A549 (cell line): ENCODE results near the gene CAPSL. TPM values are rescaled to one million over a fixed set of nuclear protein-coding genes. Genes with fewer than 3 reads are reported as not detected.

Experiments used
- ATAC-seq, 2 experiments: fragments of 200-7000 bp in 1 of 2; fragments of >200 bp in 1 of 2; cut with Nextera tagmentation in 1 of 2; cut with Tn5 transposase in 1 of 2; 3 replicates each; pipeline versions ENCODE4 v1.8.0 to v1.9.1; 2018 to 2020; ENCODE audit warnings: mild to moderate bottlenecking in 1 of 2, moderate library complexity in 1 of 2
- CTCF ChIA-PET: fragments of 300-600 bp; sonication (Branson Sonifier 250); formaldehyde crosslinking; extraction: SDS; loops from one replicate; lab custom pipeline; 2021; ENCODE audit warnings: antibody characterized with exemption, inconsistent platforms; lab: Yijun Ruan, JAX
- POLR2A ChIA-PET: fragments of 350-600 bp; formaldehyde crosslinking; extraction: SDS; loops from one replicate; lab custom pipeline; 2021; ENCODE audit warnings: antibody characterized with exemption, inconsistent platforms; lab: Yijun Ruan, JAX
- DNase-seq, 2 experiments: peaks; one replicate each; pipeline versions ENCODE4 v3.0.0 to v3.0.0-alpha.2; 2011 to 2016; ENCODE audit warnings: low read depth in 1 of 2, low spot score in 1 of 2
- FAIRE-seq: peaks from 2 replicates; lab custom pipeline; 2011; peaks lifted over from hg19 to GRCh38; lab: Jason Lieb, UNC
- H3K27ac ChIP-seq, 2 experiments: fragments of >200 bp; sonication (Bioruptor Twin); formaldehyde crosslinking; 3 replicates each; pipeline ENCODE4 v1.5.1; 2016 to 2017
- H3K4me1 ChIP-seq: fragments of >200 bp; sonication (Bioruptor Twin); formaldehyde crosslinking; 3 replicates; pipeline ENCODE4 v1.6.1; 2016
- H3K4me2 ChIP-seq: fragments of >200 bp; sonication (Bioruptor Twin); formaldehyde crosslinking; 3 replicates; pipeline ENCODE4 v1.6.1; 2016
- H3K4me3 ChIP-seq: fragments of >200 bp; sonication (Bioruptor Twin); formaldehyde crosslinking; 3 replicates; pipeline ENCODE4 v1.5.1; 2016
- H3K9me3 ChIP-seq: fragments of >200 bp; sonication (Bioruptor Twin); formaldehyde crosslinking; 3 replicates; pipeline ENCODE4 v1.6.1; 2016
- BCL3 ChIP-seq: fragments of >200 bp; sonication (Bioruptor Twin); formaldehyde crosslinking; IDR thresholded peaks from 3 replicates; pipeline ENCODE4 v1.6.1; 2016
- BHLHE40 ChIP-seq: IDR thresholded peaks from 2 replicates; pipeline ENCODE4 v1.6.1; 2012; ENCODE audit warnings: low read depth, low read length, inconsistent platforms
- CBX2 ChIP-seq: fragments of 200-600 bp; sonication (generic); IDR thresholded peaks from 2 replicates; pipeline ENCODE4 v1.6.1; 2016; ENCODE audit warnings: low read depth, mild to moderate bottlenecking, borderline replicate concordance
- CBX8 ChIP-seq: fragments of 200-600 bp; sonication (generic); IDR thresholded peaks from 2 replicates; pipeline ENCODE4 v1.6.1; 2016
- CHD4 ChIP-seq: fragments of 200-600 bp; sonication (generic); IDR thresholded peaks from 2 replicates; pipeline ENCODE4 v1.6.1; 2016; ENCODE audit warnings: antibody characterized with exemption, mild to moderate bottlenecking, borderline replicate concordance
- EHMT2 ChIP-seq: fragments of 200-600 bp; sonication (generic); IDR thresholded peaks from 2 replicates; pipeline ENCODE4 v1.6.1; 2016; ENCODE audit warnings: antibody characterized with exemption, low read depth, mild to moderate bottlenecking, moderate library complexity
- FOXS1 ChIP-seq: fragments of 250-450 bp; sonication (Bioruptor Pico); IDR thresholded peaks from 2 replicates; pipeline ENCODE4 v1.5.0; 2020; ENCODE audit warnings: mild to moderate bottlenecking, moderate library complexity
- HDAC2 ChIP-seq: fragments of 200-600 bp; sonication (generic); IDR thresholded peaks from 2 replicates; pipeline ENCODE4 v1.6.1; 2016
- HES2 ChIP-seq: fragments of >200 bp; sonication (Bioruptor Twin); formaldehyde crosslinking; IDR thresholded peaks from 2 replicates; pipeline ENCODE4 v1.6.1; 2016
- HEYL ChIP-seq: fragments of 250-450 bp; sonication (Bioruptor Pico); IDR thresholded peaks from 2 replicates; pipeline ENCODE4 v1.8.0; 2021; ENCODE audit warnings: mild to moderate bottlenecking, moderate library complexity
- HOXB13 ChIP-seq: fragments of 250-450 bp; sonication (Bioruptor Pico); IDR thresholded peaks from 2 replicates; pipeline ENCODE4 v1.5.0; 2020; ENCODE audit warnings: low read depth, mild to moderate bottlenecking, moderate library complexity
- HOXB5 ChIP-seq: fragments of 250-450 bp; sonication (Bioruptor Pico); IDR thresholded peaks from 2 replicates; pipeline ENCODE4 v1.5.0; 2020; ENCODE audit warnings: mild to moderate bottlenecking, moderate library complexity
- MAZ ChIP-seq: fragments of 150-350 bp; IDR thresholded peaks from 2 replicates; pipeline ENCODE4 v1.6.1; 2014; ENCODE audit warnings: antibody characterized with exemption, low read depth, low read length, borderline replicate concordance
- RAD21 ChIP-seq, 2 experiments: fragments of >200 bp in 1 of 2; sonication (Bioruptor Twin) in 1 of 2; formaldehyde crosslinking in 1 of 2; IDR thresholded peaks in 1 of 2; conservative IDR thresholded peaks in 1 of 2; 2 replicates in 1 of 2; 3 replicates in 1 of 2; pipeline ENCODE4 v1.6.1; 2012 to 2018; ENCODE audit warnings: inconsistent platforms in 1 of 2
- SREBF2 ChIP-seq: fragments of 450-650 bp; IDR thresholded peaks from 2 replicates; pipeline ENCODE4 v1.6.1; 2014; ENCODE audit warnings: mild to moderate bottlenecking, moderate library complexity
- TP53 ChIP-seq: fragments of 250-450 bp; sonication (Bioruptor Pico); IDR thresholded peaks from 2 replicates; pipeline ENCODE4 v1.5.0; 2021; ENCODE audit warnings: mild to moderate bottlenecking, moderate library complexity
- ZFP36 ChIP-seq: fragments of 450-650 bp; IDR thresholded peaks from 2 replicates; pipeline ENCODE4 v1.6.1; 2014; ENCODE audit warnings: borderline replicate concordance; ENCODE audit not compliant: partially characterized antibody
- WGBS: methylation state at CpG from one replicate; pipeline ENCODE4 v1.1.6; 2017; ENCODE audit errors: missing lambda C conversion rate; 5-methylcytosine and 5-hydroxymethylcytosine counted together
- polyA plus RNA-seq, 4 experiments: library from polyadenylated mRNA; depleted of rRNA in 3 of 4; stranded (reverse); fragments of >200 nt; fragmentation: RNase III in 1 of 4; extraction: RNeasy Plus Mini Kit Qiagen cat#74134 plus additional on column Dnase treatment in 1 of 4; gene quantifications; 2 replicates in 3 of 4; 3 replicates in 1 of 4; pipeline ENCODE4 v1.2.3, GENCODE V29; 2011 to 2017
- TF ChIP-seq, protein P1 (sequence below): fragments of >200 bp; sonication (Bioruptor Twin); formaldehyde crosslinking; IDR thresholded peaks from 3 replicates; pipeline ENCODE4 v1.5.1; 2016
- TF ChIP-seq, protein P2 (sequence below): fragments of 450-650 bp; IDR thresholded peaks from 2 replicates; pipeline ENCODE4 v1.6.1; 2014; ENCODE audit warnings: antibody characterized with exemption
- TF ChIP-seq, protein P3 (sequence below): IDR thresholded peaks from 2 replicates; pipeline ENCODE4 v1.6.1; 2012

The CAPSL gene
- polyA plus RNA-seq, 2 of the 4 experiments (the other 2 are of a cell fraction): not detected

- WGBS: 17% methylated on average over 5 of the region's 5 CpGs
- no peaks in the 10 kb centered on the region for H3K9me3 ChIP-seq
- TF ChIP-seq HOXB13 (no peak), HES2 (no peak), HEYL (CRISPR knock-in tag) (no peak), FOXS1 (CRISPR knock-in tag) (no peak), HDAC2 (no peak), ZFP36 (no peak), TP53 (CRISPR knock-in tag) (no peak), BHLHE40 (no peak), SREBF2 (no peak), CBX8 (no peak), CHD4 (no peak)
- TF ChIP-seq, protein P1, sequence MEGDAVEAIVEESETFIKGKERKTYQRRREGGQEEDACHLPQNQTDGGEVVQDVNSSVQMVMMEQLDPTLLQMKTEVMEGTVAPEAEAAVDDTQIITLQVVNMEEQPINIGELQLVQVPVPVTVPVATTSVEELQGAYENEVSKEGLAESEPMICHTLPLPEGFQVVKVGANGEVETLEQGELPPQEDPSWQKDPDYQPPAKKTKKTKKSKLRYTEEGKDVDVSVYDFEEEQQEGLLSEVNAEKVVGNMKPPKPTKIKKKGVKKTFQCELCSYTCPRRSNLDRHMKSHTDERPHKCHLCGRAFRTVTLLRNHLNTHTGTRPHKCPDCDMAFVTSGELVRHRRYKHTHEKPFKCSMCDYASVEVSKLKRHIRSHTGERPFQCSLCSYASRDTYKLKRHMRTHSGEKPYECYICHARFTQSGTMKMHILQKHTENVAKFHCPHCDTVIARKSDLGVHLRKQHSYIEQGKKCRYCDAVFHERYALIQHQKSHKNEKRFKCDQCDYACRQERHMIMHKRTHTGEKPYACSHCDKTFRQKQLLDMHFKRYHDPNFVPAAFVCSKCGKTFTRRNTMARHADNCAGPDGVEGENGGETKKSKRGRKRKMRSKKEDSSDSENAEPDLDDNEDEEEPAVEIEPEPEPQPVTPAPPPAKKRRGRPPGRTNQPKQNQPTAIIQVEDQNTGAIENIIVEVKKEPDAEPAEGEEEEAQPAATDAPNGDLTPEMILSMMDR: no peak
- TF ChIP-seq, all 56 proteins: peak for 0
- Histone ChIP-seq H3K4me2 (no peak overlapping the region), H3K4me3 (no peak overlapping the region), H3K4me1 (no peaks in the 10 kb centered on the region), H3K27ac (no peak overlapping the region)
- CTCF ChIA-PET: interaction anchor here (1.1 to 1.5 kb wide), 2 partner anchors 12 to 45 kb away, joined by 3 read pairs; no protein-coding TSS in a partner anchor
- DNase-seq (no peak), FAIRE-seq (no peak), ATAC-seq (no peak)
- POLR2A ChIA-PET: no interaction called here
Measured at GRCh38 chr5:35971878-35972210, 33.4 kb upstream of the CAPSL start.

DNA sequence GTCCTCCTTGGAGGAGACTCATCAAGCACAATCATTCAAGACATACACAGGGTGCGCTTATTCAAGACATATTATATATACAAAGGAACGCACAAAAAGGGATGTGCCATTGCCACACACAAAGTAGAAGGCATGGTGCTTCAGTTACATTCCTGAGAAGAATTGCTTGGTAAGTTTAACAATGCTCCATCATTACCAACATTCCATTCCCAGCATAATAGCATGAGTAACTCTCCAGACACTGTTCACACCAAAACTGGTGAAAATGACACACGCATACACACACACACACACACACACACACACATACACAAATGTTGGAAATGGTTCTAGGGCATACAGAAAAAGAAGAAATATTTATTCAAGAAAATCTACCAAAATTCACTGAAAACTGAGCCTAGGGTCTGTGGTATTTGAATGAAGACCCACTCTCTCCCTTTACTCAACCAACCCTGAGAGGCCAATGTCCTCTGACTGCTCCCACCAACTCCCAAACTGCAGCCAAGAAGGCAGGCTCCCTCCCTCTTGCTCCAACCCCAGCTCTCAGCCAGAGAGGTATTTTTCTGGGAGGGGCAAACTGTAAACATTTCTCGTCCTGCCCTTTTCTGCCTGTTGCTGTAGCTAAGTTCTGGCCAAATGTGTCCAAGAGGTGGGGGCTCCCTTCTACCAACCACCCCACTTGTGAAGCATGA is 32.9 kb upstream of the CAPSL start:
- H3K4me1 ChIP-seq: no peaks in the 10 kb centered on the region
- no peaks in the 10 kb centered on the region for H3K9me3 ChIP-seq
- TF ChIP-seq, protein P2, sequence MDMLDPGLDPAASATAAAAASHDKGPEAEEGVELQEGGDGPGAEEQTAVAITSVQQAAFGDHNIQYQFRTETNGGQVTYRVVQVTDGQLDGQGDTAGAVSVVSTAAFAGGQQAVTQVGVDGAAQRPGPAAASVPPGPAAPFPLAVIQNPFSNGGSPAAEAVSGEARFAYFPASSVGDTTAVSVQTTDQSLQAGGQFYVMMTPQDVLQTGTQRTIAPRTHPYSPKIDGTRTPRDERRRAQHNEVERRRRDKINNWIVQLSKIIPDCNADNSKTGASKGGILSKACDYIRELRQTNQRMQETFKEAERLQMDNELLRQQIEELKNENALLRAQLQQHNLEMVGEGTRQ: no peak
- no peak for TF ChIP-seq BCL3
- TF ChIP-seq MAZ: no peak
- no peak for TF ChIP-seq CHD4
- TF ChIP-seq, protein P3, sequence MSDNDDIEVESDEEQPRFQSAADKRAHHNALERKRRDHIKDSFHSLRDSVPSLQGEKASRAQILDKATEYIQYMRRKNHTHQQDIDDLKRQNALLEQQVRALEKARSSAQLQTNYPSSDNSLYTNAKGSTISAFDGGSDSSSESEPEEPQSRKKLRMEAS: no peak
- TF ChIP-seq HOXB5 (CRISPR knock-in tag): no peak
- no peak for FAIRE-seq
- H3K4me2 ChIP-seq: no peak overlapping the region
- H3K27ac ChIP-seq: no peak overlapping the region
- CTCF ChIA-PET: interaction anchor here (1.5 kb wide), 1 partner anchor 45 kb away, joined by 3 read pairs; no protein-coding TSS in a partner anchor
- ATAC-seq: no peak
- POLR2A ChIA-PET: no interaction called here
- no peak overlapping the region for H3K4me3 ChIP-seq
- no peak for DNase-seq
- 47% methylated on average over 4 of the region's 4 CpGs for whole genome bisulfite sequencing

GRCh38 chr5:35963381-35963843 is 25.0 kb upstream of the CAPSL start:
- DNase-seq: peak in 1 of 2 experiments; percentile 11

More at GRCh38 chr5:35963381-35963843, 25.0 kb upstream of the CAPSL start:
- H3K9me3 ChIP-seq: no peaks in the 10 kb centered on the region; the same call in 2 of the 3 replicates
- no peak overlapping the region for H3K4me3 ChIP-seq
- H3K4me2 ChIP-seq: no peak overlapping the region
- FAIRE-seq (no peak), ATAC-seq (peak in 1 of 2 experiments; percentile 44; a peak in 3 of 6 replicates)
- 2% methylated on average over 8 of the region's 8 CpGs for WGBS
- no peaks in the 10 kb centered on the region for H3K4me1 ChIP-seq
- H3K27ac ChIP-seq: no peak overlapping the region
- ChIA-PET CTCF (interaction anchor here (0.7 to 1.3 kb wide), 2 partner anchors 16 to 810 kb away, joined by 3 read pairs; no protein-coding TSS in a partner anchor), POLR2A (no interaction called here)
- TF ChIP-seq RAD21 (conservative IDR thresholded peaks at IDR 0.05 in 1 of 2, IDR thresholded peaks at IDR 0.05 in 1 of 2): peak in 1 of 2 experiments; percentile 31; a peak in 1 of 5 replicates
- TF ChIP-seq, protein P1: peak; percentile 21; the same call in 1 of the 3 replicates
- no peak for TF ChIP-seq CBX2
- no peak for TF ChIP-seq EHMT2
- TF ChIP-seq CBX8: no peak
